Osteocyte (in vitro differentiated cells): ENCODE results near the gene FLRT3. TPM values are rescaled to one million over a fixed set of nuclear protein-coding genes. Genes with fewer than 3 reads are reported as not detected.

Source experiments
- DNase-seq: peaks from one replicate; pipeline ENCODE4 v3.0.0; 2021; ENCODE audit warnings: mixed read lengths; ENCODE audit not compliant: unreplicated experiment; ENCODE audit errors: extremely low spot score
- H3K27ac Mint-ChIP-seq: one replicate; pipeline ENCODE4 v1.8.0; 2021; ENCODE audit warnings: mild to moderate bottlenecking, mixed read lengths; ENCODE audit not compliant: unreplicated experiment
- H3K27me3 Mint-ChIP-seq: one replicate; pipeline ENCODE4 v1.8.0; 2021; ENCODE audit warnings: mixed read lengths; ENCODE audit not compliant: unreplicated experiment
- H3K36me3 Mint-ChIP-seq: one replicate; pipeline ENCODE4 v1.8.0; 2021; ENCODE audit warnings: mixed read lengths; ENCODE audit not compliant: unreplicated experiment
- H3K4me1 Mint-ChIP-seq: one replicate; pipeline ENCODE4 v1.8.0; 2021; ENCODE audit warnings: mixed read lengths; ENCODE audit not compliant: unreplicated experiment
- H3K4me3 Mint-ChIP-seq: one replicate; pipeline ENCODE4 v1.8.0; 2021; ENCODE audit warnings: mild to moderate bottlenecking, moderate library complexity, mixed read lengths; ENCODE audit not compliant: unreplicated experiment
- H3K9me3 Mint-ChIP-seq: one replicate; pipeline ENCODE4 v1.8.0; 2021; ENCODE audit warnings: mixed read lengths; ENCODE audit not compliant: unreplicated experiment
- CTCF ChIP-seq: fragments of 200-600 bp; sonication (generic); IDR thresholded peaks from 2 replicates; pipeline ENCODE4 v1.5.0; 2021; ENCODE audit warnings: antibody characterized with exemption, mild to moderate bottlenecking, moderate library complexity
- total RNA-seq: library from RNA; stranded (reverse); gene quantifications from 2 replicates; pipeline ENCODE4 v1.2.1, GENCODE V29; 2021

The FLRT3 gene
- total RNA-seq, 1 donor from 2014 or later: 0.40 TPM

- no peak overlapping the region for H3K27ac Mint-ChIP-seq
Measured at GRCh38 chr20:14378326-14378725, 40.9 kb upstream of the FLRT3 start.

GRCh38 chr20:14375416-14375985, 38.1 kb upstream of the FLRT3 start:
- peaks cover 2% of the 10 kb centered on the region for H3K27me3 Mint-ChIP-seq
- H3K4me1 Mint-ChIP-seq: no peaks in the 10 kb centered on the region
- no peak overlapping the region for H3K27ac Mint-ChIP-seq
- TF ChIP-seq CTCF: no peak
- H3K36me3 Mint-ChIP-seq: no peaks in the 10 kb centered on the region
- H3K9me3 Mint-ChIP-seq: peaks cover 4% of the 10 kb centered on the region
- H3K4me3 Mint-ChIP-seq: no peak overlapping the region
- DNase-seq: no peak

More at GRCh38 chr20:14378326-14378725, 40.9 kb upstream of the FLRT3 start:
- Mint-ChIP-seq H3K9me3 (peaks cover 4% of the 10 kb centered on the region), H3K27me3 (peaks cover 2% of the 10 kb centered on the region), H3K36me3 (no peaks in the 10 kb centered on the region), H3K4me1 (no peaks in the 10 kb centered on the region), H3K4me3 (no peak overlapping the region)
- no peak for DNase-seq
- no peak for TF ChIP-seq CTCF

GRCh38 chr20:14374196-14374595, 36.8 kb upstream of the FLRT3 start:
- Mint-ChIP-seq H3K27me3 (peaks cover 2% of the 10 kb centered on the region), H3K4me1 (no peaks in the 10 kb centered on the region), H3K9me3 (no peaks in the 10 kb centered on the region), H3K4me3 (no peak overlapping the region), H3K27ac (no peak overlapping the region), H3K36me3 (no peaks in the 10 kb centered on the region)
- no peak for DNase-seq
- TF ChIP-seq CTCF: no peak

- TF ChIP-seq CTCF: no peak
- no peak for DNase-seq
- H3K4me1 Mint-ChIP-seq: no peaks in the 10 kb centered on the region
- peaks cover 12% of the 10 kb centered on the region for H3K9me3 Mint-ChIP-seq
- no peak overlapping the region for H3K27ac Mint-ChIP-seq
- no peak overlapping the region for H3K4me3 Mint-ChIP-seq
- H3K27me3 Mint-ChIP-seq: no peaks in the 10 kb centered on the region
- no peaks in the 10 kb centered on the region for H3K36me3 Mint-ChIP-seq
Measured at GRCh38 chr20:14361509-14362345, 24.3 kb upstream of the FLRT3 start.

- H3K9me3 Mint-ChIP-seq: peaks cover 7% of the 10 kb centered on the region
- TF ChIP-seq CTCF: no peak
- no peak for DNase-seq
- H3K36me3 Mint-ChIP-seq: no peaks in the 10 kb centered on the region
- H3K27me3 Mint-ChIP-seq: no peaks in the 10 kb centered on the region
- H3K4me1 Mint-ChIP-seq: no peaks in the 10 kb centered on the region
- H3K4me3 Mint-ChIP-seq: no peak overlapping the region
- H3K27ac Mint-ChIP-seq: no peak overlapping the region
Measured at GRCh38 chr20:14360416-14360815, 23.0 kb upstream of the FLRT3 start.
